ENCODE measurements around the gene HHLA2.

Gene HHLA2

GRCh38 chr3:108300103-108300849 lies 3.9 kb downstream of the HHLA2 start:
- TF ChIP-seq, protein P1, sequence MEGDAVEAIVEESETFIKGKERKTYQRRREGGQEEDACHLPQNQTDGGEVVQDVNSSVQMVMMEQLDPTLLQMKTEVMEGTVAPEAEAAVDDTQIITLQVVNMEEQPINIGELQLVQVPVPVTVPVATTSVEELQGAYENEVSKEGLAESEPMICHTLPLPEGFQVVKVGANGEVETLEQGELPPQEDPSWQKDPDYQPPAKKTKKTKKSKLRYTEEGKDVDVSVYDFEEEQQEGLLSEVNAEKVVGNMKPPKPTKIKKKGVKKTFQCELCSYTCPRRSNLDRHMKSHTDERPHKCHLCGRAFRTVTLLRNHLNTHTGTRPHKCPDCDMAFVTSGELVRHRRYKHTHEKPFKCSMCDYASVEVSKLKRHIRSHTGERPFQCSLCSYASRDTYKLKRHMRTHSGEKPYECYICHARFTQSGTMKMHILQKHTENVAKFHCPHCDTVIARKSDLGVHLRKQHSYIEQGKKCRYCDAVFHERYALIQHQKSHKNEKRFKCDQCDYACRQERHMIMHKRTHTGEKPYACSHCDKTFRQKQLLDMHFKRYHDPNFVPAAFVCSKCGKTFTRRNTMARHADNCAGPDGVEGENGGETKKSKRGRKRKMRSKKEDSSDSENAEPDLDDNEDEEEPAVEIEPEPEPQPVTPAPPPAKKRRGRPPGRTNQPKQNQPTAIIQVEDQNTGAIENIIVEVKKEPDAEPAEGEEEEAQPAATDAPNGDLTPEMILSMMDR (IDR thresholded peaks at IDR 0.05; ENCODE audit: borderline replicate concordance, insufficient read depth, low read depth, low read length) = no peak
- no peak overlapping the region for H3K4me3 ChIP-seq (ENCODE audit: low read depth, low read length)

- H3K4me3 ChIP-seq (ENCODE audit: low read depth, low read length) = no peak overlapping the region
- TF ChIP-seq, protein P1 (IDR thresholded peaks at IDR 0.05; ENCODE audit: borderline replicate concordance, insufficient read depth, low read depth, low read length) = no peak
Observed at GRCh38 chr3:108301695-108302404, 5.5 kb downstream of the HHLA2 start.

- TF ChIP-seq, protein P1 (IDR thresholded peaks at IDR 0.05; ENCODE audit: borderline replicate concordance, insufficient read depth, low read depth, low read length) = no peak
- no peak overlapping the region for H3K4me3 ChIP-seq (ENCODE audit: low read depth, low read length)
Observed at GRCh38 chr3:108302570-108302969, 6.2 kb downstream of the HHLA2 start.

- TF ChIP-seq, protein P1 (IDR thresholded peaks at IDR 0.05; ENCODE audit: borderline replicate concordance, insufficient read depth, low read depth, low read length) = no peak
Observed at GRCh38 chr3:108305484-108306172, 9.3 kb downstream of the HHLA2 start.

GRCh38 chr3:108311797-108312196 lies 15.4 kb downstream of the HHLA2 start:
- no peak overlapping the region for H3K4me3 ChIP-seq (ENCODE audit: low read depth, low read length)
- TF ChIP-seq, protein P1 (IDR thresholded peaks at IDR 0.05; ENCODE audit: borderline replicate concordance, insufficient read depth, low read depth, low read length) = no peak

More at GRCh38 chr3:108305484-108306172, 9.3 kb downstream of the HHLA2 start:
- H3K4me3 ChIP-seq (ENCODE audit: low read depth, low read length) = no peak overlapping the region

DNA sequence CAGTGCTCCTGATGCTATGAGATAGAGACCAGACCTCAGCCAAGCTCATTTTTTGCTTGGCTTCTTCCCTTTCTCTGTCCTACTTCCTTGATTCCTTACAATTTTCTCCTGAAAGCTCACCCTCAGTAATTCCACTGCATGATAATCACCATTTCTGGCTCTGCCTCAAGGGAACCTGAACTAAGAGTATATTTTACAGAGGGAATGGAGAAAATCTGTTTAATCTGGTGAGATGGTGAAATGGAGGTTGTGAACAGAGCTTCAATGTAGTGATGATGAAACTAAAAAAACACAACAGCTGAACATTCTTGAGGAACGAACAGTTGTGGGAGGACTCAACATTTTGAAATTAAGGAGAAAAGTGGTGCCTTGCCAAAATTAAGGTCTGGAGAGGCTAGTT lies 16.3 kb downstream of the HHLA2 start:
- H3K4me3 ChIP-seq (ENCODE audit: low read depth, low read length) = no peak overlapping the region
- TF ChIP-seq, protein P1 (IDR thresholded peaks at IDR 0.05; ENCODE audit: borderline replicate concordance, insufficient read depth, low read depth, low read length) = no peak

Measured in GM12875 (cell line).